AG09319 (cell line): ENCODE data around the gene TDRD3.

Experiments
- DNase-seq: peaks from one replicate; pipeline ENCODE4 v3.0.0-alpha.2; 2010; ENCODE audit warnings: low read depth; ENCODE audit errors: extremely low read depth
- TF ChIP-seq, protein P1 (sequence below): IDR thresholded peaks from 2 replicates; pipeline ENCODE4 v1.5.1; 2011; ENCODE audit warnings: low read depth, mild to moderate bottlenecking, inconsistent platforms, low read length, moderate library complexity

Gene TDRD3

DNA sequence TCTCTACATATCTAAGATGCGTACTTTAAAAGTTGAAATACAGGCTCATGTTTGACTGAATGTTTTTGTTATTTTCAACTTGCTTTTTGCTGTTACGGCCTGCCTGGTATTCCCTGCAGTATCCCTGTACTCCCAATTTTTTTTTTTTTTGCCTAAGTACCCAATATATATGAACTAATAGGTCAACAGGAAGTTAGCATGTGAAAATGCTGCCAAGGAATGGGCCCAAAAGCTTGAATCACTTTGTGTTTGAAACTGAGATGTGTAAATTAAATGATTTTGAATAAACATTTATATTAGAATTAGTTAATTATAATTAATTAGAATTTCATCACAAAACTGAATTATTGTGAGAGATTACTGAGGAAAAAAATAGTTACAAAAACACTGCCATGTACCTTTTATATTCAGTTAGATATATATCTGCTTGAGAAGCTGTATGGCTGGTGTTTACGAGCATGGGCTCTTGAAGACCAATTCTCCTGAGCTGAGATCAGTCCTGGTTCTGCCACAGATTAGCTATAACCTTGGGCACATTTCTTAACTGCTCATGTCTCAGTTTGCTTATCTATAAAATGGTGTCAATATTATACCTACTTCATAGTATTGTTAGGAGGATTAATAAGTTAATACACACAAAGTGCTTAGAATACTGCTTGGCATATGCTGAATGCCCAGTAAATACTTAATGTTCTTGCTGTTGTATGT is 16.0 kb downstream of the TDRD3 start:
- DNase-seq = no peak
- TF ChIP-seq, protein P1, sequence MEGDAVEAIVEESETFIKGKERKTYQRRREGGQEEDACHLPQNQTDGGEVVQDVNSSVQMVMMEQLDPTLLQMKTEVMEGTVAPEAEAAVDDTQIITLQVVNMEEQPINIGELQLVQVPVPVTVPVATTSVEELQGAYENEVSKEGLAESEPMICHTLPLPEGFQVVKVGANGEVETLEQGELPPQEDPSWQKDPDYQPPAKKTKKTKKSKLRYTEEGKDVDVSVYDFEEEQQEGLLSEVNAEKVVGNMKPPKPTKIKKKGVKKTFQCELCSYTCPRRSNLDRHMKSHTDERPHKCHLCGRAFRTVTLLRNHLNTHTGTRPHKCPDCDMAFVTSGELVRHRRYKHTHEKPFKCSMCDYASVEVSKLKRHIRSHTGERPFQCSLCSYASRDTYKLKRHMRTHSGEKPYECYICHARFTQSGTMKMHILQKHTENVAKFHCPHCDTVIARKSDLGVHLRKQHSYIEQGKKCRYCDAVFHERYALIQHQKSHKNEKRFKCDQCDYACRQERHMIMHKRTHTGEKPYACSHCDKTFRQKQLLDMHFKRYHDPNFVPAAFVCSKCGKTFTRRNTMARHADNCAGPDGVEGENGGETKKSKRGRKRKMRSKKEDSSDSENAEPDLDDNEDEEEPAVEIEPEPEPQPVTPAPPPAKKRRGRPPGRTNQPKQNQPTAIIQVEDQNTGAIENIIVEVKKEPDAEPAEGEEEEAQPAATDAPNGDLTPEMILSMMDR = no peak

DNA sequence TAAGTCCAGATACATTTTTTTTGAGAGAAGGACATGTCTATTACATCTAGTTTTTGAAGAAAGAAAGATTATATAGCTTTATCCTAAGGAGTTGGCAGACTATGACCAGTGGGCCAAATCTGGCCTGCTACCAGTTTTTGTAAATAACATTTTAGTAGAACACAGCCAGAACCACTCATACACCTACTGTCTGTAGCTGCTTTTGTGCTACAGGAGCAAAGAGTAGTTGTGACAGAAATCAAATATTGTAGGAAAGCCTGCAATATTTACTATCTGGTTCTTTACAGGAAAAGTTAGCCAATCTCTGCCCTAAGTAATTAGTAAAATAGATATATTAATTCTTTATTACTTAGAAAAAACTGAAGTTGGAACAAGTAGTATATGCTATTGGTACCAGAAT is 17.2 kb downstream of the TDRD3 start:
- no peak for DNase-seq
- TF ChIP-seq, protein P1 = no peak

DNA sequence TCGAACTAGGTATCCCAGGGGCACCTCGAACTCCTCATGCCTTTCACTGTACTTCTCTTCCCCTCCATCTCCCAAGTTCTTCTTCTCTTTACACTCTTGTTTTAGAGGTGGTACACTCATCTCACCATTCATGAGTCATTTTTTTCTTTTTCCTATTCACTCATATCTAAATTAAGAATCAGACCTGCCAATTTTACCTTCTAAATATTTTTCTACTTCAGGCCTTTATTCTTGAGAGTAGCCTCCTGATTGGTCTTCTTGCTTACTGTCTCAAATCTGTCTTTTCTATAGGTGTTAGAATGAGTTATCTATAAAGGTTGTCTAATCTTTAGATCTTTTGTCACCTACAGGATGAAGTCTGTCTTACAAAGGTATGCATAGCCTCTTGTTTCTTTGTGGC is 20.7 kb downstream of the TDRD3 start:
- TF ChIP-seq, protein P1 = no peak
- DNase-seq = no peak

DNA sequence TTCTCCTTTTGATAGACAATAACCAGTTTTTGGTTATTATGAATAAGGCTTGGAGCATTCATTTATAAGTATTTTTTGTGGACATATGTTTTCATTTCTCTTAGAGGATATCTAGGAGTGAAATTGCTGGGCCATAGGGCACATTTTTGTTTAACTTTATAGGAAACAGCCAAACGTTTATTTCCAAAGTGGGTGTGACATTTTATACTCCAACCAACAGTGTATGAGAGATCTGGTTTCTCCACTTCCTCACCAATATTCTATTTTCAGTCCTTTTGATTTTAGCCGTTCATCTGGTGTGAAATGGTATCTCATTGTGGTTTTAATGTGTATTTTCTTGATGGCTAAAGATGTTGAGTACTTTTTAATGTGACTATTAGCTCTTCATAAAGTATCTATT is 21.9 kb downstream of the TDRD3 start:
- DNase-seq = no peak
- TF ChIP-seq, protein P1 = no peak

DNA sequence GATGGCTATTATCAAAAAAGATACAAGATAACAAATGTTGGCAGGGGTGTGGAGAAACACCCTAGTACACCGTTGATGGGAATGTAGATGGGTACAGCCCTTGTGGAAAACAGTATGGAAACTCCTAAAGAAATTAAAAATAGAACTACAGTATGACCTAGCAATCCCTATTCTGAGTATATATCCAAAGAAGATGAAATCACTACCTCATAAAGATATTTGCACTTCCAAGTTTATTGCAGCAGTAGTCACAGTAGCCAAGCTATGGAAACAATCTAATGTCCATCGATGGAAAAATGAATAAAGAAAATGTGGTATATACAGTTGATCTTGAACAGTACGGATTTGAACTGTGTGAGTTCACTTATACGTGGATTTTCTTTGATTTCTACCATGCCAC is 28.3 kb downstream of the TDRD3 start:
- DNase-seq = no peak
- TF ChIP-seq, protein P1 = no peak

DNA sequence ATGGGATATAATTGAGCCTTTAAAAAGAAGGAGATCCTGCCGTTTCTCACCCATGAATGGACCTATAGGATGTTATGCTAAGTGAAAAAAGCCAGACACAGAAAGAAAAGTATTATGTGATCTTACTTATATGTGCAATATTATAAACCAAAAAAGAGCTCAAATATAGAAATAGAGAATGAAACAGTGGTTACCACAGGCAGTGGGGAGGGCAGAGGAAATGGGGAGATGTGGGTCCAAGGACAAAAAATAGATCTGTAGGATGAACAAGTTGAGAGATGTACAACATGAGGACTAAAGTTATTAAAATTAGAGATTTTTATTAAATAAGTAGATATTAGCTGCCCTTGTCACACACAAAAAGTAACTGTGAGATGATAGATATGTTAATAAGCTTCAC is 29.1 kb downstream of the TDRD3 start:
- no peak for DNase-seq
- TF ChIP-seq, protein P1 = no peak

DNA sequence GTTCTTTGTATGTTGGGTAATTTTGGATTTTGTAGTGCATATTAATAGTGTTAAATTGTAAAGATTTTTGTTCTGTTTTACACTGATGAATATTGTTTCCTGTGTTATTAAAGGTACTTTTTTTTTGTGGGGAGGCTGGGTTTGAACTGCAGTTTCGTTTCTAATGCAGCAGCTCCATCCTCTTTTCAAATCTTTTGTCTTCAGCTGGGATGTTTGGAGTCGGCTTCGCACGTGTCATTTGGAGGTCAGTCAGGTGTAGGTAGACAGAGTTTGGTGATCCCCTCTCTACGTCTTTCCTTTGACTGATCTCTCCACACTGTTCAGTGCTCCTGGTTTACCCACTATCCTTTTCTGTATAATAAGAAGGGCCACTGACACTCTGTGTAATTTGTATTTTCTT is 30.3 kb downstream of the TDRD3 start:
- DNase-seq = no peak
- TF ChIP-seq, protein P1 = no peak
